NT2/D1 (cell line): ENCODE measurements around the gene FHAD1.

Experiments used
- SUZ12 ChIP-seq: IDR thresholded peaks from 2 replicates; pipeline ENCODE4 v1.6.1; 2011; ENCODE audit not compliant: insufficient read length, insufficient read depth; ENCODE audit errors: extremely low read depth
- YY1 ChIP-seq: IDR thresholded peaks from 2 replicates; pipeline ENCODE4 v1.6.1; 2011; ENCODE audit not compliant: insufficient read length, insufficient read depth
- ZNF274 ChIP-seq: IDR thresholded peaks from 2 replicates; pipeline ENCODE4 v1.6.1; 2011; ENCODE audit warnings: mild to moderate bottlenecking, low read depth, low read length

- TF ChIP-seq ZNF274 (no peak), YY1 (no peak), SUZ12 (no peak)
Observed at GRCh38 chr1:15334995-15335394, 88.0 kb downstream of the FHAD1 start.
